NCI-H1048 (cell line): ENCODE measurements around the gene CD81.
A peak's percentile ranks its signal among the peaks of the same experiment; 100 is the strongest.

Source experiments
- DNase-seq: peaks from one replicate; lab custom pipeline; 2025; lab: John Stamatoyannopoulos, UW

Gene CD81

DNA sequence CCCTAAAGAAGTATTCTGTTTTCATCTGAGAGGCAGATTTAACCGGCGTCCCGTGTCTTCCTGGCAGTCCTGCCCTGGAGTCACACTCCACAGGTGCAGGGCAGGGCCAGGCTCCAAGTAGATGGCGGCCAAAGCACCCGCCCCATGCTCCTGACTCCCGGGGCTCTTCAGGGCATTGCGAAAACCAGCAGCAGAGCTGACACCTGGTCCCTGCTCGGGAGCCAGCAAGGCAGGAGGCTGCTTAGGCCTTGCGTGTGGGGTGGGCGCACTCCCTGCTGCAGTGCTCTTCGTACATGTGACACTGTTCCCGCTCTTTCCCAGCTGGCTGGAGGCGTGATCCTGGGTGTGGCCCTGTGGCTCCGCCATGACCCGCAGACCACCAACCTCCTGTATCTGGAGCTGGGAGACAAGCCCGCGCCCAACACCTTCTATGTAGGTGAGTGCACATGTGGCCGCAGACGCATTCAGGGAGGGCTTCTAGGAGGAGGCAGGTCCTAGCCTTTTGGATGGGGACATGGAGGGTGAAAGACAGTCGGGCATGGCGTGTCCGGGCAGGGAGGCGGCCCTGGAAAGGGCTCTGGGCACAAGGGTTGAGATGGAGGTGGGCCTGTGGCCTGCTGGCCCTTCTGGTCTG lies 13.1 kb downstream of the CD81 start:
- DNase-seq: no peak

- no peak for DNase-seq
Observed at GRCh38 chr11:2390725-2391151, 13.6 kb downstream of the CD81 start.

- no peak for DNase-seq
Observed at GRCh38 chr11:2391181-2391975, 14.3 kb downstream of the CD81 start.

DNA sequence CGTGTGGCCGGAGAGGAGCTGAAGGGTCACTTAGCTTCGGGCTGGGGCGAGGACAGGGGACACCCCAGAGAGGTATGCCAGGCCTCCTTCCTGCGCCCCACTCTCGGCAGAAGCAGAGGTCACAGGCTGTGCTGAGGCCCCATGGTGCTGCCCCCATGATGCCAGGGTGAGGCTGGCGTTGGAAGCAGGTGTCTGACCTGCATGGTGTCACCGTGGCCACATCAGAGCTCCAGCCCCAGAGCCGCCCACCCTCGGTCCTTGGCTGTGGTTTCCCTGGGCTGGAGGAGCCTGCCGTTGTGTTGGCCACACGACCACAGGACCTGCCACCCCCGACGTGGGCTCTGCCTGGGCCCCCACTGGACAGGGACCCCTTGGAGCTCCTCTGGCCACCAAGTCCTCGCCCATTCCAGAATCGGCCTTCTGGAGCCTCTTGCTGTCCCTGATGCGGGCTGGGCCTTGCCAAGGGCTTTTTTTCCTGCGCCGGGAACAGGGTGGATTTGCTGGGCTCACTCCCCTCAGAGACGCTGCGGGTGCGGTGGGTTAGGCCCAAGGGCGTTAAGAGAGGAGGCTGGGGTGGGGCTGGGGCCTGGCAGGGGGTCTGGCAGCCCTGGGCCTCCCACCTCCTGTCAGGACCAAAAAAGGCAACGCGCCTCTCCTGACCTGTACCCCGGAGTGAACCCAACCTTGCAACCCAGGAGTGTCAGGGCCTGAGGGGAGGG lies 15.3 kb downstream of the CD81 start:
- DNase-seq: no peak

GRCh38 chr11:2393111-2393868 lies 16.2 kb downstream of the CD81 start:
- DNase-seq: no peak

- DNase-seq: no peak
Observed at GRCh38 chr11:2393941-2394817, 17.1 kb downstream of the CD81 start.

- no peak for DNase-seq
Observed at GRCh38 chr11:2394818-2395105, 17.7 kb downstream of the CD81 start.

DNA sequence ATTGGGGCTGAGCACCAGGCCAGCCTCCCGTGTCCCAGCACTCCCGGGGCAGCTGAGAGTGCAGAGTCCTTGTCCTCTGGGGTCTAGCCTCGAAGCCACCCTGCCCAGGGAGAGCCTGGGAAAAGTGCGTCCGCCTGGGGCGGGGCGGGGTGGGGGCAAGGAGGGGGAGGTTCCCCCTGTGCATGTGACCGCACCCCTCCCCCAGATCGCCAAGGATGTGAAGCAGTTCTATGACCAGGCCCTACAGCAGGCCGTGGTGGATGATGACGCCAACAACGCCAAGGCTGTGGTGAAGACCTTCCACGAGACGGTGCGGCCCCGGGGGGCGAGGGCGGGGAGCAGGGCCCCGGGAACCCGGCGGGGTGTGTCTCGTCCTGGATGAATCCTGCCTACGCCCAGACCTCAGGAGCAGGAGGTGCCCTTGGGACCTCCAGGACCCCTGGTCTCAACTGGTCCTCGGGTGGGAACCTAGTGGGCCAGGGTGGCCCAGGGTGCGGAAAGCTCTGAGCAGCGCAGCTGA lies 18.2 kb downstream of the CD81 start:
- no peak for DNase-seq

- no peak for DNase-seq
Observed at GRCh38 chr11:2395856-2396255, 18.7 kb downstream of the CD81 start.

DNA sequence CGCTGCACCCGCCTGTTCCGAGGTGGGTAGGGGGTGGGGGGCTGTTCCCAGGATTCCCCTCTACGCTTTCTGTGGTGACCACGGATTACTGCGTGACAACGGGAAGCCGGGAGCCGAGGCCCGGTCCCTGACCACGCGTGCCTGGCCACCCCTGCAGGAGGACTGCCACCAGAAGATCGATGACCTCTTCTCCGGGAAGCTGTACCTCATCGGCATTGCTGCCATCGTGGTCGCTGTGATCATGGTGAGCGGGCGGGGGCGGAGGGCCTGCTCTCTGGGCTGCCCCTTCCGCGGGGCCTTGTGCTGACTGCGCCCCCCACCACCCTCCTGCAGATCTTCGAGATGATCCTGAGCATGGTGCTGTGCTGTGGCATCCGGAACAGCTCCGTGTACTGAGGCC lies 19.4 kb downstream of the CD81 start:
- DNase-seq: no peak

DNA sequence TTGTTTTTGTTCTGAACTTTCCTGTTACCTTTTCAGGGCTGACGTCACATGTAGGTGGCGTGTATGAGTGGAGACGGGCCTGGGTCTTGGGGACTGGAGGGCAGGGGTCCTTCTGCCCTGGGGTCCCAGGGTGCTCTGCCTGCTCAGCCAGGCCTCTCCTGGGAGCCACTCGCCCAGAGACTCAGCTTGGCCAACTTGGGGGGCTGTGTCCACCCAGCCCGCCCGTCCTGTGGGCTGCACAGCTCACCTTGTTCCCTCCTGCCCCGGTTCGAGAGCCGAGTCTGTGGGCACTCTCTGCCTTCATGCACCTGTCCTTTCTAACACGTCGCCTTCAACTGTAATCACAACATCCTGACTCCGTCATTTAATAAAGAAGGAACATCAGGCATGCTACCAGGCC lies 19.9 kb downstream of the CD81 start:
- no peak for DNase-seq

GRCh38 chr11:2398664-2399355 lies 21.7 kb downstream of the CD81 start:
- DNase-seq: no peak

- no peak for DNase-seq
Observed at GRCh38 chr11:2399488-2400068, 22.5 kb downstream of the CD81 start.

DNA sequence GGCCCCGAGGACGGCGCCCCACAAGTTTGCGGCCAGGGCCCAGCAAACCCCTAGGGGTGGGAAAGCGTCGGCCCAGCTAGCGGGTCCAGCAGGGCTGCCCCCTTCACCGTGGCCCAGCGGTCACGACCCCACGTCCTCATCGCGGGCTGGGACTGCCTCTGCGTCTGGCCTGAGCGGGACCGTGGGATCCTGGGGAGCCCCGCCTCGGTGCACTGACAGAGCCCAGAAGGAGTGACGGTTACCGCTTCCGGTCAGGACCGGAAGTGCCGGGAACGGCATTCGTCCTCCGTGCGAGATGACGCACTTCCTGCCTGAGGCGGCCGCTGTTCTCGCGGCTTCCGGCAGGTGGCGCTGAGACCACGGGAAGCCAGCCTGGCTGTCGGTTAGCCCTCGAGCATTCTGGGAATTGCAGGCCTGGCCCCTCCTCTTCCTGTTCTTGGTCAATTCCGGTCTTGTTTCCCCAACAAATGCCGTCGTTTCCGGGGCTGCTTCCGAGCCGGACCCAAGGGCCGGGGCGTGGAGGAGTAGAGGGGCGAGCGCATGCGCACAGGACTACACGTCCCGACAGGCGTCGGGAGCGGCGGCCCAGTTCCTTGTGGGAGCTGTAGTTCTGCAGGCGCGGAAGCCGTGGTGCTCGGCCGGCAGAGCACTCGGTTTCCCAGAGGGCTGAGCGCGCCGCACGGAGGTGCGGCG lies 23.1 kb downstream of the CD81 start, which contains the start of gene TSSC4:
Gene TSSC4 (plus strand): TSS at position 682 of the 693 bp plus-strand sequence. CDS start 1,884 bp downstream, outside the sequence.
- DNase-seq: peak; percentile 100

DNA sequence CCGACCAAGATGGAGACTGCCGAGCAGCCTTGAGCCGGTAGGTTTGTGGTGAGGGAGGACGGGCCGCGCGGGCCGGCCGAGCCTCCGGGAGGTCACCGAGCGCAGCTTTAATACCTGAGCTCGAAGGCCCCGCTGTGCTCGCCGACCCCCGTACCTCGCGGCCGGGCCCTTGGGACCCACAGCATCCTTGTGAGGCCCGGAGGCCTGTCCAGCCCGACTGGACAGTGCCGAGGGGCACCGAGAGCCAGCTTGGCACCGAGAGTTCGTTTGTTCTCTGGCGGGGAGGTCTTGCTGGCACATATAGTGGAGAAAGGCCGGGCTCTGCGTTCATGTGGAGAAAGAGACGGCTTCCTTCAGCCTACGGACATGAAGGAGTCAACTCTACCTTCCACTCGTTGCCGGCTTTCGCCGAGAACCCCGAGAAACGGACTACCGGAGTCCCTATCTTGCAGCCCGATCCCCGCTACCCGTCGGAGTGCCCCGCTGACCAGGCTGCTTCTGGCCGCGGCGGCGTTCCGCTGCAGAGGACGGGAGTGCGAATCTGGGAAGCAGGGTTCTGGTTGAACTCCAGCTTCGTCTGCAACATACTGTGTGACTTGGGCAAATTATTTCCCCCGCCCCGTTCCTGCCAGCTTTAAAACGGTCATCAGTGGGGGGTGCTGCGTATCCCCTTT lies 23.8 kb downstream of the CD81 start:
- no peak for DNase-seq

DNA sequence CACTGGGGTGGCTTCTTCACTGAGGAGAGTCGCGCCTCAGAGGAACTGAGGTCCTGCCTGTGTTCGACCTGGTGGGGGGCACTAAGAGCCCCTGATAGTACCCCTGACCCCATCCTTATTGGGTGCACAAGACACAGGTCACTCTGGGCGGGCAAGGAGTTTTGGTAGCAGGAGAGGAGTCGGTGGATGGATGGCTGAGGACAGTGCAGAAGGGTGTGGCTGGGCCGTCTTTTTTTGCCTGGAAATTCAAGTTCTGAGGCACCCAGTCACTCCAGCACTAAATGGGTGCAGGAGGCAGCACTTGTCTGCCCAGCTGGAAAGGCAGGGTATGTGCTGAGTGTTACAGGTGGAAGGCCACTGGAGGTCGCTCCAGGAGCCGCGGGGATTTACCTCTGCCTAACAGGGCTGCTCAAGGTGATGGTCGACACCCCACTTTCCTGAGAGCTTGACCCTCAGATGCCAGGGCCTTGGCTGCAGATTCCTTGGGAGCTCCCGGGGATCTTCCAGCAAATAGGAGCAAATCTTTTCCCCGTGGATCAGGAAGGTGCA lies 24.4 kb downstream of the CD81 start:
- no peak for DNase-seq

DNA sequence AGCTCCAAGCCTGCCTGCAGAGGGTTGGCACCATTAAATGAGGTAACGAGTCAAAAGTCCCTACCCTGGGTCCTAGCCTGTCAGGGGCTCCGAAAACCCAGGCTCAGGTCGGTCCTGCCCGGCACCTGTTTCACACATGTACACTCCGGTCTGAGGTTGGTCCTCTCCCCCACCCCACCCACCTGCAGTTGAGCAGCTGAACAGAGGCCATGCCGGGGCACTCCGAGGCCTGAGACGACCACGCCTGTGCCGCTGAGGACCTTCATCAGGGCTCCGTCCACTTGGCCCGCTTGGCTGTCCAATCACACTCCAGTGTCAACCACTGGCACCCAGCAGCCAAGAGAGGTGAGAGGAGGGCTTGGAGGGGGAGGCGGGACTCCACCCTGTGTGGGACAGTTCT lies 25.0 kb downstream of the CD81 start:
- DNase-seq: no peak

DNA sequence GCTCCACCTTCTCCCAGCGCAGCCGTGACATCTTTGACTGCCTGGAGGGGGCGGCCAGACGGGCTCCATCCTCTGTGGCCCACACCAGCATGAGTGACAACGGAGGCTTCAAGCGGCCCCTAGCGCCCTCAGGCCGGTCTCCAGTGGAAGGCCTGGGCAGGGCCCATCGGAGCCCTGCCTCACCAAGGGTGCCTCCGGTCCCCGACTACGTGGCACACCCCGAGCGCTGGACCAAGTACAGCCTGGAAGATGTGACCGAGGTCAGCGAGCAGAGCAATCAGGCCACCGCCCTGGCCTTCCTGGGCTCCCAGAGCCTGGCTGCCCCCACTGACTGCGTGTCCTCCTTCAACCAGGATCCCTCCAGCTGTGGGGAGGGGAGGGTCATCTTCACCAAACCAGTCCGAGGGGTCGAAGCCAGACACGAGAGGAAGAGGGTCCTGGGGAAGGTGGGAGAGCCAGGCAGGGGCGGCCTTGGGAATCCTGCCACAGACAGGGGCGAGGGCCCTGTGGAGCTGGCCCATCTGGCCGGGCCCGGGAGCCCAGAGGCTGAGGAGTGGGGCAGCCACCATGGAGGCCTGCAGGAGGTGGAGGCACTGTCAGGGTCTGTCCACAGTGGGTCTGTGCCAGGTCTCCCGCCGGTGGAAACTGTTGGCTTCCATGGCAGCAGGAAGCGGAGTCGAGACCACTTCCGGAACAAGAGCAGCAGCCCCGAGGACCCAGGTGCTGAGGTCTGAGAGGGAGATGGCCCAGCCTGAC lies 26.0 kb downstream of the CD81 start:
- DNase-seq: no peak
